GM19239 (cell line): ENCODE results near the gene ATP6V1A.

Source experiments
- DNase-seq: peaks from one replicate; pipeline ENCODE4 v3.0.0; 2011; ENCODE audit warnings: low spot score; ENCODE audit not compliant: insufficient read length
- FAIRE-seq: peaks from 2 replicates; lab custom pipeline; 2011; peaks lifted over from hg19 to GRCh38; lab: Jason Lieb, UNC

The ATP6V1A gene

GRCh38 chr3:113745756-113746547 lies 883 bp upstream of the ATP6V1A start, which contains the start of gene NAA50:
Gene NAA50, minus strand, starts transcription at chr3:113746249. Its CDS starts 300 bp downstream, at chr3:113745949.
- FAIRE-seq (peak; percentile 77), DNase-seq (peak; percentile 53)

- DNase-seq (no peak), FAIRE-seq (peak; percentile 86)
Observed at GRCh38 chr3:113747283-113748046, 630 bp downstream of the ATP6V1A start.

GRCh38 chr3:113751141-113751540 lies 4.3 kb downstream of the ATP6V1A start:
- FAIRE-seq (no peak), DNase-seq (no peak)

- DNase-seq (no peak), FAIRE-seq (no peak)
Observed at GRCh38 chr3:113753376-113753985, 6.6 kb downstream of the ATP6V1A start.

GRCh38 chr3:113754494-113755159 lies 7.8 kb downstream of the ATP6V1A start:
- peak; percentile 79 for FAIRE-seq
- DNase-seq: no peak

- FAIRE-seq (no peak), DNase-seq (no peak)
Observed at GRCh38 chr3:113758389-113759024, 11.7 kb downstream of the ATP6V1A start.

- FAIRE-seq: no peak
- DNase-seq: no peak
Observed at GRCh38 chr3:113764698-113765097, 17.9 kb downstream of the ATP6V1A start.

GRCh38 chr3:113769551-113769950 lies 22.7 kb downstream of the ATP6V1A start:
- DNase-seq: no peak
- FAIRE-seq: peak; percentile 31

GRCh38 chr3:113771993-113772392 lies 25.2 kb downstream of the ATP6V1A start:
- FAIRE-seq (no peak), DNase-seq (no peak)

- FAIRE-seq: no peak
- DNase-seq: no peak
Observed at GRCh38 chr3:113773381-113773780, 26.5 kb downstream of the ATP6V1A start.

- no peak for DNase-seq
- no peak for FAIRE-seq
Observed at GRCh38 chr3:113775516-113775915, 28.7 kb downstream of the ATP6V1A start.

GRCh38 chr3:113776564-113776963 lies 29.7 kb downstream of the ATP6V1A start:
- DNase-seq (no peak), FAIRE-seq (no peak)

- FAIRE-seq (peak; percentile 71), DNase-seq (no peak)
Observed at GRCh38 chr3:113783463-113783862, 36.6 kb downstream of the ATP6V1A start.

- DNase-seq (no peak), FAIRE-seq (no peak)
Observed at GRCh38 chr3:113783980-113784379, 37.1 kb downstream of the ATP6V1A start.

GRCh38 chr3:113791381-113791780 lies 44.5 kb downstream of the ATP6V1A start:
- DNase-seq (no peak), FAIRE-seq (no peak)

GRCh38 chr3:113794526-113794925 lies 47.7 kb downstream of the ATP6V1A start:
- FAIRE-seq: no peak
- no peak for DNase-seq

GRCh38 chr3:113795693-113796092 lies 48.9 kb downstream of the ATP6V1A start:
- FAIRE-seq: no peak

GRCh38 chr3:113802795-113803455 lies 56.1 kb downstream of the ATP6V1A start:
- DNase-seq: peak; percentile 17
- peak; percentile 66 for FAIRE-seq

More at GRCh38 chr3:113795693-113796092, 48.9 kb downstream of the ATP6V1A start:
- DNase-seq: no peak

GRCh38 chr3:113804661-113805060 lies 57.8 kb downstream of the ATP6V1A start:
- peak; percentile 49 for FAIRE-seq
- no peak for DNase-seq
